ENCODE results near the gene ITPRIPL2. TPM values are rescaled to one million over a fixed set of nuclear protein-coding genes. Genes with fewer than 3 reads are reported as not detected.

Gene ITPRIPL2
- total and polyA plus RNA-seq, 2 of the 13 experiments (the other 11 are each of a cell fraction or from before 2014, with no cell fraction given): 5.9 to 12.6 TPM

DNA sequence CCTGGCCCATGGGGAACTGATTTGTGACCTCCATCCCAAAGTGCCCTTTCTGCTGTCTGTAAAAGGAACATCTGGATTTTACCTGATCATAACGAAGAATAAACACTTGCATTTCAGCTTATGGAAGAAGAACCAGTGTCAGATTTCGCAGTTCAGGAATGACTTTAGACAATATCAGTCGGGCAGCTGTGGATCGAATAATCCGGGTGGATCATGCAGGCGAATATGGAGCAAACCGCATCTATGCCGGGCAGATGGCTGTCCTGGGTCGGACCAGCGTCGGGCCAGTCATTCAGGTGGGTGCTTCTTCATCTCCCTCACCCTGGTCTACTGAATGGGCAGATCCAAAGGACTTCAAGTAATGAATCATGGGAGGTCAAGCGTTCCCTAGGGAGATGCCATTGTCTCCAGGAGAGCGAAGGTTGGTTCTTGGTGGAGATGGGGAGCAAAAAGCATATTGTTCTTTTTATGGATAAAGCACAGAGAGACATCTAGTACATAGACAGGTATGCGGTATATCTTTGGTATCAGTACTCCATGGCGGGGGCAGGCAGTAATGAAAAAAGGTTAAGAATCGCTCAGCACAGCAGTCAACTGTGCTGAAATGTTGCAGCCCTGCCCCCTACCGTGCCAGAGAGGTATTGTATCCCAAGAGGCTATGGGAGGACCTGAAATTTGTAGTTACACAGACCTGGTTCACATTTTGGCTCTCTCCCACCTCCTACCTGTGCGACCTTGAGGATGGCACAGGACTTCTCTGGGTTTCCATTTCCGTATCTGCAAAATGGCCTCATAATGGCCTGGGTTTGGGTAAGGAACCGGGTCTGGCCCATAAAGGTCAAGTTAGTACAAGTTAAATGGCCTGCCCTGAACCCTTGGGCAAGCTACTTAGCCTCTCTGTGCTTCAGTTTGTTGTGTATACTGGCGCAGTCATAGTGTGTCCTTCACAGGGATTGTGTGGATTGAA is 41.7 kb upstream of the ITPRIPL2 start (continued):
- TF ChIP-seq FOXP1 (IDR thresholded peaks at IDR 0.05): no peak
- no peak for TF ChIP-seq FOXP1 (CRISPR knock-in tag; IDR thresholded peaks at IDR 0.05)
- no peak; the same call in 1 of the 2 replicates for TF ChIP-seq ETV6 (CRISPR knock-in tag; conservative IDR thresholded peaks at IDR 0.05)
- no peak for TF ChIP-seq ZNF569 (CRISPR knock-in tag; IDR thresholded peaks at IDR 0.05; ENCODE audit: borderline replicate concordance)
- peak; percentile 36; the same call in 1 of the 2 replicates for TF ChIP-seq ZNF331 (CRISPR knock-in tag; IDR thresholded peaks at IDR 0.05)
- TF ChIP-seq, protein P1, sequence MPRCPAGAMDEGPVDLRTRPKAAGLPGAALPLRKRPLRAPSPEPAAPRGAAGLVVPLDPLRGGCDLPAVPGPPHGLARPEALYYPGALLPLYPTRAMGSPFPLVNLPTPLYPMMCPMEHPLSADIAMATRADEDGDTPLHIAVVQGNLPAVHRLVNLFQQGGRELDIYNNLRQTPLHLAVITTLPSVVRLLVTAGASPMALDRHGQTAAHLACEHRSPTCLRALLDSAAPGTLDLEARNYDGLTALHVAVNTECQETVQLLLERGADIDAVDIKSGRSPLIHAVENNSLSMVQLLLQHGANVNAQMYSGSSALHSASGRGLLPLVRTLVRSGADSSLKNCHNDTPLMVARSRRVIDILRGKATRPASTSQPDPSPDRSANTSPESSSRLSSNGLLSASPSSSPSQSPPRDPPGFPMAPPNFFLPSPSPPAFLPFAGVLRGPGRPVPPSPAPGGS (CRISPR knock-in tag; IDR thresholded peaks at IDR 0.05): no peak
- no peak for TF ChIP-seq HNRNPH1 (optimal IDR thresholded peaks at IDR 0.05; ENCODE audit: low read depth, low read length)
- TF ChIP-seq MZF1 (CRISPR knock-in tag; IDR thresholded peaks at IDR 0.05; ENCODE audit: borderline replicate concordance): no peak
- no peak; the same call in 1 of the 2 replicates for TF ChIP-seq RXRA (CRISPR knock-in tag; IDR thresholded peaks at IDR 0.05)
- TF ChIP-seq, protein P2, sequence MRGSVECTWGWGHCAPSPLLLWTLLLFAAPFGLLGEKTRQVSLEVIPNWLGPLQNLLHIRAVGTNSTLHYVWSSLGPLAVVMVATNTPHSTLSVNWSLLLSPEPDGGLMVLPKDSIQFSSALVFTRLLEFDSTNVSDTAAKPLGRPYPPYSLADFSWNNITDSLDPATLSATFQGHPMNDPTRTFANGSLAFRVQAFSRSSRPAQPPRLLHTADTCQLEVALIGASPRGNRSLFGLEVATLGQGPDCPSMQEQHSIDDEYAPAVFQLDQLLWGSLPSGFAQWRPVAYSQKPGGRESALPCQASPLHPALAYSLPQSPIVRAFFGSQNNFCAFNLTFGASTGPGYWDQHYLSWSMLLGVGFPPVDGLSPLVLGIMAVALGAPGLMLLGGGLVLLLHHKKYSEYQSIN (CRISPR knock-in tag; IDR thresholded peaks at IDR 0.05; ENCODE audit: borderline replicate concordance): no peak
- TF ChIP-seq DMAP1 (CRISPR knock-in tag; IDR thresholded peaks at IDR 0.05): no peak
- TF ChIP-seq, protein P3, sequence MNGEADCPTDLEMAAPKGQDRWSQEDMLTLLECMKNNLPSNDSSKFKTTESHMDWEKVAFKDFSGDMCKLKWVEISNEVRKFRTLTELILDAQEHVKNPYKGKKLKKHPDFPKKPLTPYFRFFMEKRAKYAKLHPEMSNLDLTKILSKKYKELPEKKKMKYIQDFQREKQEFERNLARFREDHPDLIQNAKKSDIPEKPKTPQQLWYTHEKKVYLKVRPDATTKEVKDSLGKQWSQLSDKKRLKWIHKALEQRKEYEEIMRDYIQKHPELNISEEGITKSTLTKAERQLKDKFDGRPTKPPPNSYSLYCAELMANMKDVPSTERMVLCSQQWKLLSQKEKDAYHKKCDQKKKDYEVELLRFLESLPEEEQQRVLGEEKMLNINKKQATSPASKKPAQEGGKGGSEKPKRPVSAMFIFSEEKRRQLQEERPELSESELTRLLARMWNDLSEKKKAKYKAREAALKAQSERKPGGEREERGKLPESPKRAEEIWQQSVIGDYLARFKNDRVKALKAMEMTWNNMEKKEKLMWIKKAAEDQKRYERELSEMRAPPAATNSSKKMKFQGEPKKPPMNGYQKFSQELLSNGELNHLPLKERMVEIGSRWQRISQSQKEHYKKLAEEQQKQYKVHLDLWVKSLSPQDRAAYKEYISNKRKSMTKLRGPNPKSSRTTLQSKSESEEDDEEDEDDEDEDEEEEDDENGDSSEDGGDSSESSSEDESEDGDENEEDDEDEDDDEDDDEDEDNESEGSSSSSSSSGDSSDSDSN (CRISPR knock-in tag; IDR thresholded peaks at IDR 0.05): no peak
- TF ChIP-seq MAFG (CRISPR knock-in tag; IDR thresholded peaks at IDR 0.05): no peak
- no peak for TF ChIP-seq NFE2L2 (IDR thresholded peaks at IDR 0.05; ENCODE audit: low read length)
- TF ChIP-seq, protein P4, sequence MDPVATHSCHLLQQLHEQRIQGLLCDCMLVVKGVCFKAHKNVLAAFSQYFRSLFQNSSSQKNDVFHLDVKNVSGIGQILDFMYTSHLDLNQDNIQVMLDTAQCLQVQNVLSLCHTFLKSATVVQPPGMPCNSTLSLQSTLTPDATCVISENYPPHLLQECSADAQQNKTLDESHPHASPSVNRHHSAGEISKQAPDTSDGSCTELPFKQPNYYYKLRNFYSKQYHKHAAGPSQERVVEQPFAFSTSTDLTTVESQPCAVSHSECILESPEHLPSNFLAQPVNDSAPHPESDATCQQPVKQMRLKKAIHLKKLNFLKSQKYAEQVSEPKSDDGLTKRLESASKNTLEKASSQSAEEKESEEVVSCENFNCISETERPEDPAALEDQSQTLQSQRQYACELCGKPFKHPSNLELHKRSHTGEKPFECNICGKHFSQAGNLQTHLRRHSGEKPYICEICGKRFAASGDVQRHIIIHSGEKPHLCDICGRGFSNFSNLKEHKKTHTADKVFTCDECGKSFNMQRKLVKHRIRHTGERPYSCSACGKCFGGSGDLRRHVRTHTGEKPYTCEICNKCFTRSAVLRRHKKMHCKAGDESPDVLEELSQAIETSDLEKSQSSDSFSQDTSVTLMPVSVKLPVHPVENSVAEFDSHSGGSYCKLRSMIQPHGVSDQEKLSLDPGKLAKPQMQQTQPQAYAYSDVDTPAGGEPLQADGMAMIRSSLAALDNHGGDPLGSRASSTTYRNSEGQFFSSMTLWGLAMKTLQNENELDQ (CRISPR knock-in tag; IDR thresholded peaks at IDR 0.05; ENCODE audit: borderline replicate concordance): no peak; the same call in 1 of the 2 replicates
- no peak for TF ChIP-seq PTBP1 (IDR thresholded peaks at IDR 0.05; ENCODE audit: low read depth, low read length, poor library complexity, severe bottlenecking)
- no peak for TF ChIP-seq SALL2 (CRISPR knock-in tag; IDR thresholded peaks at IDR 0.05)
- TF ChIP-seq ZNF124 (CRISPR knock-in tag; IDR thresholded peaks at IDR 0.05): peak; percentile 77; the same call in 1 of the 2 replicates
- peak; percentile 78; the same call in 1 of the 2 replicates for TF ChIP-seq TSC22D2 (CRISPR knock-in tag; IDR thresholded peaks at IDR 0.05; ENCODE audit: borderline replicate concordance)
- TF ChIP-seq MEIS1 (CRISPR knock-in tag; IDR thresholded peaks at IDR 0.05; ENCODE audit: borderline replicate concordance): 0 out of 2 replicates have a peak, but pooled peaks have one; percentile 67
- TF ChIP-seq, protein P5, sequence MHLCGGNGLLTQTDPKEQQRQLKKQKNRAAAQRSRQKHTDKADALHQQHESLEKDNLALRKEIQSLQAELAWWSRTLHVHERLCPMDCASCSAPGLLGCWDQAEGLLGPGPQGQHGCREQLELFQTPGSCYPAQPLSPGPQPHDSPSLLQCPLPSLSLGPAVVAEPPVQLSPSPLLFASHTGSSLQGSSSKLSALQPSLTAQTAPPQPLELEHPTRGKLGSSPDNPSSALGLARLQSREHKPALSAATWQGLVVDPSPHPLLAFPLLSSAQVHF (CRISPR knock-in tag; IDR thresholded peaks at IDR 0.05): no peak

Data from HepG2 (cell line).